Choroid plexus epithelial cell (primary cell): ENCODE results near the gene BLMH.
A peak's percentile ranks its signal among the peaks of the same experiment; 100 is the strongest.

Source experiments
- DNase-seq: peaks from one replicate; pipeline ENCODE4 v3.0.0-alpha.2; 2010; ENCODE audit warnings: low read depth
- H3K4me3 ChIP-seq: 2 replicates; pipeline ENCODE4 v1.5.1; 2011; ENCODE audit warnings: low read depth, mild to moderate bottlenecking, control low read depth, low read length, moderate library complexity
- CTCF ChIP-seq: conservative IDR thresholded peaks from 2 replicates; pipeline ENCODE4 v1.5.1; 2011; ENCODE audit warnings: low read depth, mild to moderate bottlenecking, control low read depth, inconsistent platforms, low read length, moderate library complexity

The BLMH gene

GRCh38 chr17:30256756-30257506, 34.8 kb downstream of the BLMH start:
- no peak for TF ChIP-seq CTCF
- peak; percentile 57 for DNase-seq
- no peak overlapping the region for H3K4me3 ChIP-seq

- H3K4me3 ChIP-seq, result no peak overlapping the region
- TF ChIP-seq CTCF, result no peak
- no peak for DNase-seq
These were observed 37.6 kb downstream of the BLMH start for GRCh38 chr17:30254150-30254549.

GRCh38 chr17:30253312-30253711, 38.4 kb downstream of the BLMH start:
- DNase-seq, result no peak
- no peak for TF ChIP-seq CTCF
- no peak overlapping the region for H3K4me3 ChIP-seq

- DNase-seq, result peak; percentile 48
- no peak overlapping the region for H3K4me3 ChIP-seq
- TF ChIP-seq CTCF, result no peak
These were observed 39.8 kb downstream of the BLMH start for GRCh38 chr17:30251931-30252330.

GRCh38 chr17:30249460-30249859, 42.3 kb downstream of the BLMH start:
- DNase-seq, result no peak
- no peak for TF ChIP-seq CTCF
- no peak overlapping the region for H3K4me3 ChIP-seq

- TF ChIP-seq CTCF, result no peak
- no peak for DNase-seq
- no peak overlapping the region for H3K4me3 ChIP-seq
These were observed 43.0 kb downstream of the BLMH start for GRCh38 chr17:30248786-30249185.

- no peak for TF ChIP-seq CTCF
- DNase-seq, result no peak
These were observed 45.3 kb downstream of the BLMH start for GRCh38 chr17:30246460-30246859.

More at GRCh38 chr17:30246460-30246859, 45.3 kb downstream of the BLMH start:
- H3K4me3 ChIP-seq, result no peak overlapping the region
